ENCODE measurements around the gene MXD4. TPM values are rescaled to one million over a fixed set of nuclear protein-coding genes. Genes with fewer than 3 reads are reported as not detected.

MXD4 gene
- 1 to 10 TPM; 3.6 to 4.9 TPM for total RNA-seq

GRCh38 chr4:2261853-2262144 is at the start of gene MXD4:
MXD4 (minus strand) TSS chr4:2262109; CDS start chr4:2261980, 129 bp downstream.
- DNase-seq = no peak
- peak within 1 kb of the TSS; percentile 62 for H3K4me3 Mint-ChIP-seq
- no peaks in the 10 kb centered on the region for H3K36me3 Mint-ChIP-seq
- H3K4me1 Mint-ChIP-seq (ENCODE audit: low read depth) = peaks cover 3% of the 10 kb centered on the region
- H3K27me3 Mint-ChIP-seq = no peaks in the 10 kb centered on the region
- intact Hi-C loops (cut with micrococcal nuclease) = loop anchor here (1.0 to 2.0 kb wide), 5 partner anchors 19 to 207 kb away; partner anchors contain the start of genes CFAP99, HAUS3, POLN and RNF4
- POLR2A ChIA-PET = interaction anchor here (0.5 to 1.6 kb wide), 8 partner anchors 10 to 749 kb away, joined by 3 to 12 read pairs (median 4); partner anchors contain the start of genes CFAP99, HAUS3, POLN and RNF4
- H3K9me3 Mint-ChIP-seq = no peaks in the 10 kb centered on the region
- CTCF ChIA-PET = interaction anchor here (0.6 to 1.2 kb wide), 5 partner anchors 20 to 180 kb away, joined by 3 to 5 read pairs (median 4); partner anchors contain the start of genes HAUS3 and POLN
- peak within 1 kb of the TSS; percentile 54 for H3K27ac Mint-ChIP-seq

GRCh38 chr4:2306773-2307410 is 45.0 kb upstream of the MXD4 start:
- peaks cover 16% of the 10 kb centered on the region for H3K36me3 Mint-ChIP-seq
- no peak overlapping the region for H3K27ac Mint-ChIP-seq
- peaks cover 22% of the 10 kb centered on the region for H3K9me3 Mint-ChIP-seq
- no peaks in the 10 kb centered on the region for H3K4me1 Mint-ChIP-seq (ENCODE audit: low read depth)
- H3K27me3 Mint-ChIP-seq = no peaks in the 10 kb centered on the region
- intact Hi-C loops (cut with micrococcal nuclease) = no loop called here
- POLR2A ChIA-PET = no interaction called here
- CTCF ChIA-PET = no interaction called here
- H3K4me3 Mint-ChIP-seq = no peak overlapping the region
- no peak for DNase-seq

- Mint-ChIP-seq H3K27me3 (no peaks in the 10 kb centered on the region), H3K36me3 (peaks cover 16% of the 10 kb centered on the region), H3K9me3 (peaks cover 22% of the 10 kb centered on the region), H3K27ac (no peak overlapping the region), H3K4me3 (no peak overlapping the region), H3K4me1 (ENCODE audit: low read depth) (no peaks in the 10 kb centered on the region)
- ChIA-PET CTCF (no interaction called here), POLR2A (no interaction called here)
- DNase-seq = no peak
- intact Hi-C loops (cut with micrococcal nuclease) = no loop called here
Measured at GRCh38 chr4:2305766-2306501, 44.0 kb upstream of the MXD4 start.

- intact Hi-C loops (cut with micrococcal nuclease) = no loop called here
- ChIA-PET POLR2A (no interaction called here), CTCF (no interaction called here)
- no peak for DNase-seq
- H3K4me1 Mint-ChIP-seq (ENCODE audit: low read depth) = no peaks in the 10 kb centered on the region
- no peaks in the 10 kb centered on the region for H3K27me3 Mint-ChIP-seq
- peaks cover 11% of the 10 kb centered on the region for H3K36me3 Mint-ChIP-seq
- peaks cover 17% of the 10 kb centered on the region for H3K9me3 Mint-ChIP-seq
- no peak overlapping the region for H3K4me3 Mint-ChIP-seq
- H3K27ac Mint-ChIP-seq = no peak overlapping the region
Measured at GRCh38 chr4:2304877-2305561, 43.1 kb upstream of the MXD4 start.

- peaks cover 14% of the 10 kb centered on the region for H3K9me3 Mint-ChIP-seq
- CTCF ChIA-PET = no interaction called here
- H3K27me3 Mint-ChIP-seq = no peaks in the 10 kb centered on the region
- POLR2A ChIA-PET = no interaction called here
- no peaks in the 10 kb centered on the region for H3K4me1 Mint-ChIP-seq (ENCODE audit: low read depth)
- intact Hi-C loops (cut with micrococcal nuclease) = no loop called here
- DNase-seq = no peak
- H3K4me3 Mint-ChIP-seq = no peak overlapping the region
- H3K36me3 Mint-ChIP-seq = peaks cover 9% of the 10 kb centered on the region
- H3K27ac Mint-ChIP-seq = no peak overlapping the region
Measured at GRCh38 chr4:2304321-2304876, 42.5 kb upstream of the MXD4 start.

- intact Hi-C loops (cut with micrococcal nuclease) = no loop called here
- H3K36me3 Mint-ChIP-seq = peaks cover 8% of the 10 kb centered on the region
- no peak for DNase-seq
- H3K4me3 Mint-ChIP-seq = no peak overlapping the region
- ChIA-PET POLR2A (no interaction called here), CTCF (no interaction called here)
- H3K9me3 Mint-ChIP-seq = peaks cover 12% of the 10 kb centered on the region
- no peaks in the 10 kb centered on the region for H3K27me3 Mint-ChIP-seq
- no peak overlapping the region for H3K27ac Mint-ChIP-seq
- no peaks in the 10 kb centered on the region for H3K4me1 Mint-ChIP-seq (ENCODE audit: low read depth)
Measured at GRCh38 chr4:2303686-2304320, 41.9 kb upstream of the MXD4 start.

GRCh38 chr4:2303121-2303685 is 41.3 kb upstream of the MXD4 start:
- Mint-ChIP-seq H3K36me3 (peaks cover 8% of the 10 kb centered on the region), H3K4me3 (no peak overlapping the region), H3K9me3 (peaks cover 12% of the 10 kb centered on the region), H3K27ac (no peak overlapping the region), H3K27me3 (no peaks in the 10 kb centered on the region), H3K4me1 (ENCODE audit: low read depth) (no peaks in the 10 kb centered on the region)
- CTCF ChIA-PET = no interaction called here
- POLR2A ChIA-PET = no interaction called here
- intact Hi-C loops (cut with micrococcal nuclease) = no loop called here
- DNase-seq = no peak

- peaks cover 4% of the 10 kb centered on the region for H3K36me3 Mint-ChIP-seq
- H3K27ac Mint-ChIP-seq = no peak overlapping the region
- ChIA-PET POLR2A (no interaction called here), CTCF (no interaction called here)
- H3K9me3 Mint-ChIP-seq = peaks cover 7% of the 10 kb centered on the region
- H3K4me3 Mint-ChIP-seq = no peak overlapping the region
- H3K4me1 Mint-ChIP-seq (ENCODE audit: low read depth) = no peaks in the 10 kb centered on the region
- DNase-seq = no peak
- H3K27me3 Mint-ChIP-seq = no peaks in the 10 kb centered on the region
- intact Hi-C loops (cut with micrococcal nuclease) = no loop called here
Measured at GRCh38 chr4:2302387-2303119, 40.6 kb upstream of the MXD4 start.

GRCh38 chr4:2301806-2302205 is 39.9 kb upstream of the MXD4 start:
- peaks cover 2% of the 10 kb centered on the region for H3K4me1 Mint-ChIP-seq (ENCODE audit: low read depth)
- intact Hi-C loops (cut with micrococcal nuclease) = no loop called here
- DNase-seq = no peak
- H3K27ac Mint-ChIP-seq = no peak overlapping the region
- no peaks in the 10 kb centered on the region for H3K27me3 Mint-ChIP-seq
- ChIA-PET POLR2A (no interaction called here), CTCF (no interaction called here)
- peaks cover 1% of the 10 kb centered on the region for H3K9me3 Mint-ChIP-seq
- H3K4me3 Mint-ChIP-seq = no peak overlapping the region
- H3K36me3 Mint-ChIP-seq = peaks cover 4% of the 10 kb centered on the region

GRCh38 chr4:2301225-2301642 is 39.3 kb upstream of the MXD4 start:
- H3K36me3 Mint-ChIP-seq = peaks cover 4% of the 10 kb centered on the region
- no peak overlapping the region for H3K27ac Mint-ChIP-seq
- H3K4me3 Mint-ChIP-seq = no peak overlapping the region
- no peaks in the 10 kb centered on the region for H3K9me3 Mint-ChIP-seq
- CTCF ChIA-PET = no interaction called here
- DNase-seq = no peak
- intact Hi-C loops (cut with micrococcal nuclease) = no loop called here
- no peaks in the 10 kb centered on the region for H3K27me3 Mint-ChIP-seq
- peaks cover 2% of the 10 kb centered on the region for H3K4me1 Mint-ChIP-seq (ENCODE audit: low read depth)
- POLR2A ChIA-PET = no interaction called here

- H3K27ac Mint-ChIP-seq = no peak overlapping the region
- no peak overlapping the region for H3K4me3 Mint-ChIP-seq
- no peak for DNase-seq
- peaks cover 4% of the 10 kb centered on the region for H3K36me3 Mint-ChIP-seq
- ChIA-PET CTCF (no interaction called here), POLR2A (no interaction called here)
- no peaks in the 10 kb centered on the region for H3K9me3 Mint-ChIP-seq
- peaks cover 4% of the 10 kb centered on the region for H3K4me1 Mint-ChIP-seq (ENCODE audit: low read depth)
- no peaks in the 10 kb centered on the region for H3K27me3 Mint-ChIP-seq
- intact Hi-C loops (cut with micrococcal nuclease) = no loop called here
Measured at GRCh38 chr4:2300431-2301224, 38.7 kb upstream of the MXD4 start.
